SJSA1 (cell line): ENCODE data around the gene ADORA2B. TPM values are rescaled to one million over a fixed set of nuclear protein-coding genes. Genes with fewer than 3 reads are reported as not detected.
A peak's percentile ranks its signal among the peaks of the same experiment; 100 is the strongest.
"Not testable (repeated sequence)": the region's sequence is repeated elsewhere in the genome, so short reads cannot be mapped to it uniquely, and the experiment has no call there.

Source experiments
- DNase-seq, 2 experiments: peaks; one replicate each; pipeline ENCODE4 v3.0.0-alpha.2; 2015 to 2020; ENCODE audit warnings: low spot score in 2 of 2, low read depth in 1 of 2
- H3K27ac ChIP-seq: fragments of 250-450 bp; sonication (Bioruptor Pico); 2 replicates; pipeline ENCODE4 v1.5.1; 2020; ENCODE audit warnings: mild to moderate bottlenecking, moderate library complexity
- H3K27me3 ChIP-seq: fragments of 250-450 bp; sonication (Bioruptor Pico); replicated peaks from 2 replicates; pipeline ENCODE4 v1.5.1; 2020; ENCODE audit warnings: mild to moderate bottlenecking, moderate library complexity
- H3K36me3 ChIP-seq: fragments of 250-450 bp; sonication (Bioruptor Pico); 2 replicates; pipeline ENCODE4 v1.5.1; 2020; ENCODE audit warnings: mild to moderate bottlenecking
- H3K4me1 ChIP-seq: fragments of 250-450 bp; sonication (Bioruptor Pico); replicated peaks from 2 replicates; pipeline ENCODE4 v1.6.1; 2021; ENCODE audit warnings: mild to moderate bottlenecking
- H3K4me3 ChIP-seq: fragments of 250-450 bp; sonication (Bioruptor Pico); 2 replicates; pipeline ENCODE4 v1.5.1; 2020; ENCODE audit warnings: mild to moderate bottlenecking
- H3K9me3 ChIP-seq: fragments of 250-450 bp; sonication (Bioruptor Pico); replicated peaks from 2 replicates; pipeline ENCODE4 v1.5.1; 2020; ENCODE audit warnings: mild to moderate bottlenecking
- total RNA-seq: library from RNA; depleted of rRNA; stranded (reverse); fragments of >200 nt; shearing (Covaris generic); gene quantifications from 2 replicates; pipeline ENCODE4 v1.2.3, GENCODE V29; 2014

Gene ADORA2B
- total RNA-seq, 1 experiment from 2014 or later, result 19.5 TPM

- H3K27ac ChIP-seq, result no peak overlapping the region
Observed at GRCh38 chr17:15970500-15970899, 25.6 kb downstream of the ADORA2B start.

GRCh38 chr17:15971098-15971678 is 26.3 kb downstream of the ADORA2B start:
- DNase-seq, result no peak
- no peak overlapping the region for H3K4me3 ChIP-seq
- H3K27ac ChIP-seq, result no peak overlapping the region
- H3K36me3 ChIP-seq, result peaks cover 13% of the 10 kb centered on the region
- H3K9me3 ChIP-seq, result no peaks in the 10 kb centered on the region
- H3K27me3 ChIP-seq, result no peaks in the 10 kb centered on the region
- peaks cover 25% of the 10 kb centered on the region for H3K4me1 ChIP-seq

More at GRCh38 chr17:15970500-15970899, 25.6 kb downstream of the ADORA2B start:
- no peak for DNase-seq
- no peaks in the 10 kb centered on the region for H3K27me3 ChIP-seq
- H3K4me3 ChIP-seq, result no peak overlapping the region
- no peaks in the 10 kb centered on the region for H3K9me3 ChIP-seq
- peaks cover 11% of the 10 kb centered on the region for H3K36me3 ChIP-seq
- H3K4me1 ChIP-seq, result peaks cover 32% of the 10 kb centered on the region

- no peaks in the 10 kb centered on the region for H3K9me3 ChIP-seq
- no peaks in the 10 kb centered on the region for H3K27me3 ChIP-seq
- no peak overlapping the region for H3K27ac ChIP-seq
- H3K4me3 ChIP-seq, result no peak overlapping the region
- no peak for DNase-seq
- H3K36me3 ChIP-seq, result peaks cover 20% of the 10 kb centered on the region
- H3K4me1 ChIP-seq, result peaks cover 18% of the 10 kb centered on the region
Observed at GRCh38 chr17:15971882-15972281, 27.0 kb downstream of the ADORA2B start.

- peaks cover 24% of the 10 kb centered on the region for H3K36me3 ChIP-seq
- peaks cover 11% of the 10 kb centered on the region for H3K4me1 ChIP-seq
- no peaks in the 10 kb centered on the region for H3K9me3 ChIP-seq
- no peaks in the 10 kb centered on the region for H3K27me3 ChIP-seq
- no peak overlapping the region for H3K27ac ChIP-seq
- DNase-seq, result no peak
- no peak overlapping the region for H3K4me3 ChIP-seq
Observed at GRCh38 chr17:15972497-15972951, 27.6 kb downstream of the ADORA2B start.

- no peak overlapping the region for H3K4me3 ChIP-seq
- H3K4me1 ChIP-seq, result peaks cover 6% of the 10 kb centered on the region
- DNase-seq, result no peak
- no peak overlapping the region for H3K27ac ChIP-seq
- H3K36me3 ChIP-seq, result peaks cover 27% of the 10 kb centered on the region
- no peaks in the 10 kb centered on the region for H3K27me3 ChIP-seq
- H3K9me3 ChIP-seq, result no peaks in the 10 kb centered on the region
Observed at GRCh38 chr17:15973016-15973415, 28.1 kb downstream of the ADORA2B start.

- DNase-seq, result no peak
- Histone ChIP-seq H3K4me3 (no peak overlapping the region), H3K27me3 (no peaks in the 10 kb centered on the region), H3K36me3 (peaks cover 28% of the 10 kb centered on the region), H3K4me1 (no peaks in the 10 kb centered on the region), H3K9me3 (no peaks in the 10 kb centered on the region), H3K27ac (no peak overlapping the region)
Observed at GRCh38 chr17:15973834-15974233, 28.9 kb downstream of the ADORA2B start.

GRCh38 chr17:15977894-15978293 is 33.0 kb downstream of the ADORA2B start:
- Histone ChIP-seq H3K36me3 (peaks cover 44% of the 10 kb centered on the region), H3K27me3 (no peaks in the 10 kb centered on the region), H3K27ac (no peak overlapping the region), H3K4me1 (peaks cover 14% of the 10 kb centered on the region), H3K4me3 (no peak overlapping the region), H3K9me3 (no peaks in the 10 kb centered on the region)
- no peak for DNase-seq

- Histone ChIP-seq H3K9me3 (no peaks in the 10 kb centered on the region), H3K27me3 (no peaks in the 10 kb centered on the region), H3K4me3 (no peak overlapping the region), H3K4me1 (peaks cover 14% of the 10 kb centered on the region), H3K27ac (no peak overlapping the region), H3K36me3 (peaks cover 49% of the 10 kb centered on the region)
- DNase-seq, result no peak
Observed at GRCh38 chr17:15978606-15979005, 33.7 kb downstream of the ADORA2B start.

- not testable (repeated sequence) for H3K27me3 ChIP-seq, H3K4me3 ChIP-seq, H3K27ac ChIP-seq, H3K9me3 ChIP-seq, DNase-seq
- peaks cover 14% of the 10 kb centered on the region for H3K4me1 ChIP-seq
- H3K36me3 ChIP-seq, result peaks cover 54% of the 10 kb centered on the region
Observed at GRCh38 chr17:15979013-15979412, 34.1 kb downstream of the ADORA2B start.

- peak overlapping the region; percentile 48; the same call in 1 of the 2 replicates for H3K27ac ChIP-seq
- no peaks in the 10 kb centered on the region for H3K27me3 ChIP-seq
- no peak for DNase-seq
- no peak overlapping the region for H3K4me3 ChIP-seq
- H3K4me1 ChIP-seq, result peaks cover 14% of the 10 kb centered on the region
- no peaks in the 10 kb centered on the region for H3K9me3 ChIP-seq
- H3K36me3 ChIP-seq, result peaks cover 63% of the 10 kb centered on the region
Observed at GRCh38 chr17:15981208-15981607, 36.3 kb downstream of the ADORA2B start.

GRCh38 chr17:15981646-15982580 is 37.0 kb downstream of the ADORA2B start:
- Histone ChIP-seq H3K4me1 (peaks cover 14% of the 10 kb centered on the region), H3K27me3 (no peaks in the 10 kb centered on the region), H3K27ac (peak overlapping the region; percentile 48), H3K36me3 (peaks cover 63% of the 10 kb centered on the region), H3K9me3 (no peaks in the 10 kb centered on the region), H3K4me3 (no peak overlapping the region)
- DNase-seq, result no peak

GRCh38 chr17:15996322-15996721 is 51.4 kb downstream of the ADORA2B start:
- Histone ChIP-seq H3K4me3 (no peak overlapping the region), H3K27ac (no peak overlapping the region), H3K36me3 (peaks cover 12% of the 10 kb centered on the region), H3K9me3 (no peaks in the 10 kb centered on the region), H3K4me1 (peaks cover 15% of the 10 kb centered on the region), H3K27me3 (no peaks in the 10 kb centered on the region)
- no peak for DNase-seq

- Histone ChIP-seq H3K4me3 (no peak overlapping the region), H3K9me3 (no peaks in the 10 kb centered on the region; the same call in 1 of the 2 replicates), H3K27ac (no peak overlapping the region), H3K36me3 (peaks cover 27% of the 10 kb centered on the region), H3K27me3 (no peaks in the 10 kb centered on the region), H3K4me1 (peaks cover 21% of the 10 kb centered on the region)
- DNase-seq, result no peak
Observed at GRCh38 chr17:15998031-15998562, 53.2 kb downstream of the ADORA2B start.
